DOHH2 (cell line): Measurements from ENCODE around the gene CNN2.
A peak's percentile ranks its signal among the peaks of the same experiment; 100 is the strongest.

Experiments
- H3F3A ChIP-seq: fragments of 200-600 bp; sonication (generic), shearing (Covaris generic); 2 replicates; pipeline ENCODE4 v1.6.0; 2016; ENCODE audit warnings: antibody characterized with exemption, mild to moderate bottlenecking; ENCODE audit not compliant: control insufficient read depth, insufficient read depth
- H3K27ac ChIP-seq: fragments of 200-600 bp; sonication (generic); 2 replicates; pipeline ENCODE4 v1.5.1; 2014; ENCODE audit warnings: low read depth, mild to moderate bottlenecking, low read length, moderate library complexity
- H3K27me3 ChIP-seq: fragments of 200-600 bp; sonication (generic); 2 replicates; pipeline ENCODE4 v1.6.1; 2014; ENCODE audit warnings: mild to moderate bottlenecking, low read length, mixed read lengths; ENCODE audit not compliant: control insufficient read depth
- H3K36me3 ChIP-seq: fragments of 200-600 bp; sonication (generic); 2 replicates; pipeline ENCODE4 v1.6.1; 2014; ENCODE audit warnings: mild to moderate bottlenecking, low read length, moderate library complexity, mixed read lengths; ENCODE audit not compliant: control insufficient read depth
- H3K4me1 ChIP-seq: fragments of 200-600 bp; sonication (generic); 2 replicates; pipeline ENCODE4 v1.6.1; 2014; ENCODE audit warnings: mild to moderate bottlenecking, low read length, mixed read lengths; ENCODE audit not compliant: control insufficient read depth
- H3K4me2 ChIP-seq: fragments of 200-600 bp; sonication (generic); 2 replicates; pipeline ENCODE4 v1.6.0; 2014; ENCODE audit warnings: mild to moderate bottlenecking, low read length, moderate library complexity
- H3K4me3 ChIP-seq: fragments of 200-600 bp; sonication (generic); 2 replicates; pipeline ENCODE4 v1.5.1; 2014; ENCODE audit warnings: mild to moderate bottlenecking, low read length, mixed read lengths
- H3K79me2 ChIP-seq: fragments of 200-600 bp; sonication (generic); 2 replicates; pipeline ENCODE4 v1.6.1; 2014; ENCODE audit warnings: mild to moderate bottlenecking, low read length, mixed read lengths; ENCODE audit not compliant: control insufficient read depth
- H3K9me2 ChIP-seq: fragments of 200-600 bp; sonication (generic); replicated peaks from 2 replicates; pipeline ENCODE4 v1.6.1; 2014; ENCODE audit warnings: mild to moderate bottlenecking, low read length, mixed read lengths; ENCODE audit not compliant: control insufficient read depth
- H3K9me3 ChIP-seq: fragments of 200-600 bp; sonication (generic); 2 replicates; pipeline ENCODE4 v1.6.1; 2014; ENCODE audit warnings: antibody characterized with exemption, low read length, mixed read lengths; ENCODE audit not compliant: control insufficient read depth, insufficient read depth
- H4K20me1 ChIP-seq: fragments of 200-600 bp; sonication (generic); 2 replicates; pipeline ENCODE4 v1.6.0; 2014; ENCODE audit warnings: low read depth, mild to moderate bottlenecking, antibody characterized with exemption, low read length, moderate library complexity; ENCODE audit not compliant: control insufficient read depth, insufficient read depth
- EZH2phosphoT487 ChIP-seq: fragments of 200-600 bp; sonication (generic); IDR thresholded peaks from 2 replicates; pipeline ENCODE4 v1.6.1; 2017; ENCODE audit warnings: borderline replicate concordance, mild to moderate bottlenecking, antibody characterized with exemption, low read length, moderate library complexity, mixed read lengths
- TF ChIP-seq, protein P1 (sequence below): fragments of 200-600 bp; sonication (generic); IDR thresholded peaks from one replicate; pipeline ENCODE4 v1.5.1; 2014; ENCODE audit warnings: antibody characterized with exemption, mild to moderate bottlenecking, low read depth, low read length; ENCODE audit not compliant: poor library complexity, severe bottlenecking

Gene CNN2

GRCh38 chr19:1063030-1063908 is 36.9 kb downstream of the CNN2 start:
- Histone ChIP-seq H3K27me3 (no peaks in the 10 kb centered on the region), H3K9me3 (no peaks in the 10 kb centered on the region), H3K4me2 (no peak overlapping the region), H3K27ac (no peak overlapping the region), H3K9me2 (no peaks in the 10 kb centered on the region), H3K4me1 (peaks cover 32% of the 10 kb centered on the region), H3F3A (peaks cover 7% of the 10 kb centered on the region; the same call in 1 of the 2 replicates), H3K79me2 (peaks cover 7% of the 10 kb centered on the region), H3K4me3 (no peak overlapping the region), H4K20me1 (no peaks in the 10 kb centered on the region), H3K36me3 (peaks cover 8% of the 10 kb centered on the region)
- TF ChIP-seq EZH2phosphoT487, result no peak

GRCh38 chr19:1063909-1064660 is 37.7 kb downstream of the CNN2 start:
- H3K27me3 ChIP-seq, result no peaks in the 10 kb centered on the region
- peaks cover 7% of the 10 kb centered on the region; the same call in 1 of the 2 replicates for H3F3A ChIP-seq
- peaks cover 15% of the 10 kb centered on the region for H3K79me2 ChIP-seq
- peaks cover 38% of the 10 kb centered on the region for H3K4me1 ChIP-seq
- H3K9me2 ChIP-seq, result no peaks in the 10 kb centered on the region
- 0 out of 2 replicates have a peak overlapping the region, but pooled peaks have one; percentile 34 for H3K4me3 ChIP-seq
- H3K9me3 ChIP-seq, result no peaks in the 10 kb centered on the region
- TF ChIP-seq, protein P1, sequence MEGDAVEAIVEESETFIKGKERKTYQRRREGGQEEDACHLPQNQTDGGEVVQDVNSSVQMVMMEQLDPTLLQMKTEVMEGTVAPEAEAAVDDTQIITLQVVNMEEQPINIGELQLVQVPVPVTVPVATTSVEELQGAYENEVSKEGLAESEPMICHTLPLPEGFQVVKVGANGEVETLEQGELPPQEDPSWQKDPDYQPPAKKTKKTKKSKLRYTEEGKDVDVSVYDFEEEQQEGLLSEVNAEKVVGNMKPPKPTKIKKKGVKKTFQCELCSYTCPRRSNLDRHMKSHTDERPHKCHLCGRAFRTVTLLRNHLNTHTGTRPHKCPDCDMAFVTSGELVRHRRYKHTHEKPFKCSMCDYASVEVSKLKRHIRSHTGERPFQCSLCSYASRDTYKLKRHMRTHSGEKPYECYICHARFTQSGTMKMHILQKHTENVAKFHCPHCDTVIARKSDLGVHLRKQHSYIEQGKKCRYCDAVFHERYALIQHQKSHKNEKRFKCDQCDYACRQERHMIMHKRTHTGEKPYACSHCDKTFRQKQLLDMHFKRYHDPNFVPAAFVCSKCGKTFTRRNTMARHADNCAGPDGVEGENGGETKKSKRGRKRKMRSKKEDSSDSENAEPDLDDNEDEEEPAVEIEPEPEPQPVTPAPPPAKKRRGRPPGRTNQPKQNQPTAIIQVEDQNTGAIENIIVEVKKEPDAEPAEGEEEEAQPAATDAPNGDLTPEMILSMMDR, result no peak
- no peak for TF ChIP-seq EZH2phosphoT487
- H3K36me3 ChIP-seq, result peaks cover 15% of the 10 kb centered on the region
- no peak overlapping the region for H3K27ac ChIP-seq
- no peaks in the 10 kb centered on the region for H4K20me1 ChIP-seq
- H3K4me2 ChIP-seq, result peak overlapping the region; percentile 70

DNA sequence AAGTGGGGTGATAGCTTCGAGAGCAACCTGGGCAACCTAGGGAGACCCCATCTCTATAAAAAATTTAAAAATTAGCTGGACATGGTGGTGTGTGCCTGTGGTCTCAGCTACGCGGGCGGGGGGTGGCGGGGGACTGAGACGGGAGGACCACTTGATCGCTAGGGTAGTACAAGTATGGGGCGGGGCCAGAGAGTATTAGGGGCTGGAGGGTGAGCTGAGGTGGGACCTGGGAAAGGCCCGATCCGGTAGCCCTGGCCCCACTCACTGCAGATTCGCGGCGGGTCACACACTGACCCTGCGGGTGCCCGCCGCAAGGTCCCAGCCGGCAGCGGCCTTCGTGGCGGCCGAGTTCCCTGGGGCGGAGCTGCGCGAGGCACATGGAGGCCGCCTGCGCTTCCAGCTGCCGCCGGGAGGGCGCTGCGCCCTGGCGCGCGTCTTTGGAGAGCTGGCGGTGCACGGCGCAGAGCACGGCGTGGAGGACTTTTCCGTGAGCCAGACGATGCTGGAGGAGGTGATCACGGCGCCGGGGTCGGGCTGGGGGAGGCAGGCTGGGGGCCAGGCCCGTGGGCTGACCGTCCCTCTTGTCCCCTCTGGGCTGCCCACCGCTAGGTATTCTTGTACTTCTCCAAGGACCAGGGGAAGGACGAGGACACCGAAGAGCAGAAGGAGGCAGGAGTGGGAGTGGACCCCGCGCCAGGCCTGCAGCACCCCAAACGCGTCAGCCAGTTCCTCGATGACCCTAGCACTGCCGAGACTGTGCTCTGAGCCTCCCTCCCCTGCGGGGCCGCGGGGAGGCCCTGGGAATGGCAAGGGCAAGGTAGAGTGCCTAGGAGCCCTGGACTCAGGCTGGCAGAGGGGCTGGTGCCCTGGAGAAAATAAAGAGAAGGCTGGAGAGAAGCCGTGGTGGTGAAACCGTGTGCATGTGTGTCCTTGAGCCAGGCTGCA is 38.5 kb downstream of the CNN2 start:
- peaks cover 21% of the 10 kb centered on the region for H3K36me3 ChIP-seq
- no peaks in the 10 kb centered on the region for H3K9me3 ChIP-seq
- H3F3A ChIP-seq, result peaks cover 9% of the 10 kb centered on the region; the same call in 1 of the 2 replicates
- TF ChIP-seq, protein P1, result peak; percentile 67
- TF ChIP-seq EZH2phosphoT487, result no peak
- no peaks in the 10 kb centered on the region for H3K9me2 ChIP-seq
- H3K4me1 ChIP-seq, result peaks cover 46% of the 10 kb centered on the region
- no peak overlapping the region for H3K27ac ChIP-seq
- H4K20me1 ChIP-seq, result no peaks in the 10 kb centered on the region
- H3K4me2 ChIP-seq, result peak overlapping the region; percentile 70
- peaks cover 23% of the 10 kb centered on the region for H3K79me2 ChIP-seq
- H3K27me3 ChIP-seq, result no peaks in the 10 kb centered on the region
- peak overlapping the region; percentile 34 for H3K4me3 ChIP-seq
